ENCODE results near the gene SLC2A5. TPM values are rescaled to one million over a fixed set of nuclear protein-coding genes. Genes with fewer than 3 reads are reported as not detected.

The SLC2A5 gene
- total RNA-seq, 2 experiments from 2014 or later = not detected

GRCh38 chr1:9085306-9085940, 16.0 kb upstream of the SLC2A5 start:
- CTCF ChIA-PET = interaction anchor here (1.0 kb wide), 2 partner anchors 95 to 190 kb away, joined by 3 read pairs; no protein-coding TSS in a partner anchor
- Mint-ChIP-seq H3K27ac (no peak overlapping the region), H3K4me3 (no peak overlapping the region), H3K4me1 (peaks cover 22% of the 10 kb centered on the region), H3K9me3 (ENCODE audit: low read depth) (no peaks in the 10 kb centered on the region), H3K36me3 (no peaks in the 10 kb centered on the region), H3K27me3 (peaks cover 45% of the 10 kb centered on the region)
- ATAC-seq (no peak), DNase-seq (no peak)

DNA sequence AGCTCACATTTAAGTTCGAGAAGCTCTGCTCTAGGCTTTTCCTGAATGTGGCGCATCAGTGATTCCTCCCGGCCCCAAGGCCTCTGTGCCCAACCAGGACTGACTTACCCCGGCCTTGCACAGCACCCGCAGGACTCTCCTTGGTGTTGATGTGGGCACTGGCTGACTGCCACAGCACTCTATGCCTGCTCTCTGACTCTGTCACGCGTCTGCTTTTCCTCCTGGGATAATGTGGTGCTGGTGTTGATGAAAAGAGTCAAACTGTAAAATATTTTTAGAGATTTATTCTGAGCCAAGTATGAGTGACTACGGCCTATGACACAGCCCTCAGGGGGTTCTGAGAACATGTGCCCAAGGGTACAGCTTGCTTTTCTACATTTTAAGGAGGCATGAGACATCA, 15.5 kb upstream of the SLC2A5 start:
- H3K36me3 Mint-ChIP-seq = peaks cover under 1% of the 10 kb centered on the region

DNA sequence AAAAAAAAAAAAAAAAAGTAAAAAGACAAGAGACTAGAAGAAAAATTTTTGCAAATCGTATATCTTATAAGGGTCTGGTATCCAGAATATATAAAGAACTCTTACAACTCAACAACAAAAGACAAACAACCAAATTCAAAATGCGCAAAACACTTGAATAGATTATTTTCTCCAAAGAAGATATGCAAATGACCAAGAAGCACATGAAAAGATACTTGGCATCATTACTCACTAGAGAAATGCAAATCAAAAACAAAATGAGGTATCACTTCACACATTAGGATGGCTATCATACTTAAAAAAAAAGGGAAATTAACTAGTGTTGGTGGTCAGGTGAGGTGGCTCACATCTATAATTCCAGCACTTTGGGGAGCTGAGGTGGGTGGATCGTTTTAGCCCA, 12.0 kb upstream of the SLC2A5 start:
- no peak overlapping the region for H3K27ac Mint-ChIP-seq
- peaks cover 44% of the 10 kb centered on the region for H3K27me3 Mint-ChIP-seq
- ATAC-seq (no peak), DNase-seq (no peak)
- CTCF ChIA-PET = interaction anchor here (0.7 to 2.1 kb wide), 7 partner anchors 18 to 233 kb away, joined by 3 to 10 read pairs (median 4); no protein-coding TSS in a partner anchor
- peaks cover 2% of the 10 kb centered on the region for H3K36me3 Mint-ChIP-seq
- no peaks in the 10 kb centered on the region for H3K9me3 Mint-ChIP-seq (ENCODE audit: low read depth)
- H3K4me3 Mint-ChIP-seq = no peak overlapping the region
- peaks cover 48% of the 10 kb centered on the region for H3K4me1 Mint-ChIP-seq

More for the DNA sequence above, 15.5 kb upstream of the SLC2A5 start:
- Mint-ChIP-seq H3K27me3 (peaks cover 48% of the 10 kb centered on the region), H3K4me1 (peaks cover 27% of the 10 kb centered on the region), H3K4me3 (no peak overlapping the region), H3K9me3 (ENCODE audit: low read depth) (no peaks in the 10 kb centered on the region), H3K27ac (no peak overlapping the region)
- CTCF ChIA-PET = interaction anchor here (1.0 kb wide), 1 partner anchor 96 kb away, joined by 3 read pairs; no protein-coding TSS in a partner anchor
- ATAC-seq (no peak), DNase-seq (no peak)

- ATAC-seq = no peak
- Mint-ChIP-seq H3K4me1 (peaks cover 53% of the 10 kb centered on the region), H3K27me3 (peaks cover 46% of the 10 kb centered on the region), H3K4me3 (no peak overlapping the region), H3K27ac (no peak overlapping the region), H3K36me3 (peaks cover 2% of the 10 kb centered on the region), H3K9me3 (ENCODE audit: low read depth) (no peaks in the 10 kb centered on the region)
- CTCF ChIA-PET = interaction anchor here (0.5 to 2.1 kb wide), 8 partner anchors 19 to 455 kb away, joined by 3 to 10 read pairs (median 4); no protein-coding TSS in a partner anchor
- no peak for DNase-seq
Observed at GRCh38 chr1:9080705-9081291, 11.4 kb upstream of the SLC2A5 start.

DNA sequence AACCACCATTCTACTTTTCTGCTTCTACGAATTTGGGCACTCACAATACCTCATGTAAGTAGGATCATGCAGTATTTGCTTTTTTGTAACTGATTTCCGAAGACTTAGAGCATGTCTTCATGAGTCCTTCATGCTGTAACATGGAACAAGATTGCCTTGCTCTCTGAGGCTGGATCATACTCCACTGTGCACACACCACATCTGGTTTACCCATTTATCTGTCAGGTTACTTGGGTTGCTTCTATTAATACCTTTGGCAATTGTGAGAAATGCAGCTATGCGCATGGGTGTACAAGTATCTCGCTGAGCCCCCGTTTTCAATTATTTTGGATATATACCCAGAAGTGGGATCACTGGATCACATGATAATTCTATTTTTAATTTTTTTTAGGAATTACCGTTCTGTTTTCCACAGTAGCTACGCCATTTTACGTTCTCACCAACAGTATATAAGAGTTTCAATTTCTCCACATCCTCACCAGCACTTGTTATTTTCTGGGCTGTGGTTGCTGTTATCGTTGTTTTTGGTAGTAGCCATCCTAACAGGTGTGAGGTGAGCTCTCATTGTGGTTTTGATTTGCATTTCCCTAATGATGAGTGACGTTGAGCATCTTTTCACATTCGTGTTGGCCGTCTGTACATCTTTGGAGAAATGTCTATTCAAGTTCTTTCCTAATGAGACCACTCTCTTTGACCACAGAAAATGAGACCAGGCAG, 10.7 kb upstream of the SLC2A5 start:
- H3K36me3 Mint-ChIP-seq = peaks cover 2% of the 10 kb centered on the region
- H3K27ac Mint-ChIP-seq = no peak overlapping the region
- H3K9me3 Mint-ChIP-seq (ENCODE audit: low read depth) = no peaks in the 10 kb centered on the region
- no peak overlapping the region for H3K4me3 Mint-ChIP-seq
- peaks cover 43% of the 10 kb centered on the region for H3K27me3 Mint-ChIP-seq
- peaks cover 57% of the 10 kb centered on the region for H3K4me1 Mint-ChIP-seq
- ATAC-seq (no peak), DNase-seq (no peak)
- CTCF ChIA-PET = interaction anchor here (0.5 to 1.9 kb wide), 4 partner anchors 21 to 456 kb away, joined by 3 to 7 read pairs (median 5); no protein-coding TSS in a partner anchor

DNA sequence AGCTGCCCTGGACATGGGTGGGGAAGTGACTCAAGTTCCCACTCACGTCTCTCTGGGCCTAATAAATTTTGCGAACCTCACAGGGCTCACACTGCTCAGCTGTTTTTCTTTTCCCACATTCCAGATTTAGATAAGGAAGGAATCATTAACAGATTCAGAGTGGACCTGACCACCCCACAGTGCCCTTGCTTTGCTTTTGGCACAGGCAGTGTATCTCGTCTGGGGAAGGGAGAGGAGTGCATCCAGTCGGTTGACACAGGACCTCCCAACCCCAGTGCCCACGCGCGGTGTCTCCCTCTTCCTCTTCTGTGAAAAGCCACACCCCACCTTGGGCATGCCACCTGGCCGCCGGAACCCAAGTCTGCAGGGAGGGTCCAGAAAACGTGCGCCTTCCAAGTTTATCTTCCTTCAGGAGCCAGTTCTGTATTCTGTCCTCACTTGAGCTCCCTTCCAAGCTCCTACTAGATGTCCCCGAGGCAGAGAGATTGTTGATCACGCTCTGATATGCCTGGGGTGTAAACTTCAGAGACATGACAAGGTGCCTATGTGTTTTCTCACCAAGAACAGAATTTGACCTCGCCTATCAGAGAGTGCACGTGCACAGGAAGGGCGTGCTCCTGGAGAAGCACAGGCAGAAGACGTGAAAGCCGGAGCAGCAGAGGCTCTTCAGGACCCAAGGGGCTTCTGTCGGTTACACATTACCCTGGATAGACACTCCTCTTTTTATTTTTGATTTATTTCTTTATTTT, 9.5 kb upstream of the SLC2A5 start:
- CTCF ChIA-PET = interaction anchor here (1.9 kb wide), 1 partner anchor 74 kb away, joined by 6 read pairs; no protein-coding TSS in a partner anchor
- H3K4me3 Mint-ChIP-seq = no peak overlapping the region
- H3K27me3 Mint-ChIP-seq = peaks cover 53% of the 10 kb centered on the region
- peaks cover 63% of the 10 kb centered on the region for H3K4me1 Mint-ChIP-seq
- DNase-seq = no peak
- H3K9me3 Mint-ChIP-seq (ENCODE audit: low read depth) = no peaks in the 10 kb centered on the region
- H3K27ac Mint-ChIP-seq = no peak overlapping the region
- ATAC-seq = no peak
- H3K36me3 Mint-ChIP-seq = peaks cover 2% of the 10 kb centered on the region

DNA sequence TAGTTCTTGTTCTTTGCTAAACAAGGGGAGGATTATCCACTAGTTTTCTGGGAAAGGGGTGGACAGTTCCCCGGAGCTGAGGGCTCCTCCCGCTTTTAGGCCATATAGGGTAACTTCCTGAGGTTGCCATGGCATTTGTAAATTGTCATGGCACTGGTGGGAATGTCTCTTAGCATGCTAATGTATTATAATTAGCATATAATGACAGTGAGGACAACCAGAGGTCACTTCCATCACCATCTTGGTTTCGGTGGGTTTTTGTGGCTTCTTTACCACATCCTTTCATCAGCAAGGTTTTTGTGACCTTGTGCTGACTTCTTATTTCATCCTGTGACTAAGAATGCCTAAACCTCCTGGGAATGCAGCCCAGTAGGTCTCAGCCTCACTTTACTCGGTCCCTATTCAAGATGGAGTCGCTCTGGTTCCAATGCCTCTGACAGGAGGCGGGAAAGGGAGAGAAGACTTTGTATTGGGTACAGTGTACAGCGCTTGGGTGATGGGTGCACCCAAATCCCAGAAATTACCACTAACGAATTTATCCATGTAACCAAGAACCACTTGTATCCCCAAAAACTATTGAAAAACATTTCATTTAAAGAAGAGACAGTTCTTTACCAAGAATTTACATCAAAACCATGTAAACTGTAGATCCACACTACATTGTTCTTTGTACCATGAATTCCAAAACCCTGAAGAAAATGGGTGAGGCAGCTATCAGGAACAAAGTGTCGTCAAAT, 8.7 kb upstream of the SLC2A5 start:
- ATAC-seq (peak; percentile 52), DNase-seq (peak; percentile 79)
- CTCF ChIA-PET = no interaction called here
- no peaks in the 10 kb centered on the region for H3K9me3 Mint-ChIP-seq (ENCODE audit: low read depth)
- no peak overlapping the region for H3K4me3 Mint-ChIP-seq
- H3K27ac Mint-ChIP-seq = no peak overlapping the region
- H3K27me3 Mint-ChIP-seq = peaks cover 59% of the 10 kb centered on the region
- peaks cover 60% of the 10 kb centered on the region for H3K4me1 Mint-ChIP-seq
- peaks cover 2% of the 10 kb centered on the region for H3K36me3 Mint-ChIP-seq

- CTCF ChIA-PET = interaction anchor here (0.7 to 1.7 kb wide), 4 partner anchors 13 to 67 kb away, joined by 4 to 5 read pairs (median 4); no protein-coding TSS in a partner anchor
- Mint-ChIP-seq H3K4me3 (peak overlapping the region; percentile 5), H3K9me3 (ENCODE audit: low read depth) (no peaks in the 10 kb centered on the region), H3K4me1 (peaks cover 41% of the 10 kb centered on the region), H3K27me3 (peaks cover 52% of the 10 kb centered on the region), H3K36me3 (peaks cover 2% of the 10 kb centered on the region), H3K27ac (no peak overlapping the region)
- ATAC-seq = peak; percentile 47
- DNase-seq = no peak
Observed at GRCh38 chr1:9075022-9075421, 5.6 kb upstream of the SLC2A5 start.

- H3K4me3 Mint-ChIP-seq = no peak overlapping the region
- peaks cover 31% of the 10 kb centered on the region for H3K4me1 Mint-ChIP-seq
- no peak overlapping the region for H3K27ac Mint-ChIP-seq
- CTCF ChIA-PET = interaction anchor here (0.7 to 1.7 kb wide), 3 partner anchors 65 to 1110 kb away, joined by 3 to 5 read pairs (median 4); no protein-coding TSS in a partner anchor
- no peak for DNase-seq
- H3K27me3 Mint-ChIP-seq = peaks cover 48% of the 10 kb centered on the region
- ATAC-seq = no peak
- H3K9me3 Mint-ChIP-seq (ENCODE audit: low read depth) = no peaks in the 10 kb centered on the region
- no peaks in the 10 kb centered on the region for H3K36me3 Mint-ChIP-seq
Observed at GRCh38 chr1:9073143-9073542, 3.7 kb upstream of the SLC2A5 start.

GRCh38 chr1:9071554-9072235, 2.3 kb upstream of the SLC2A5 start:
- Mint-ChIP-seq H3K9me3 (ENCODE audit: low read depth) (no peaks in the 10 kb centered on the region), H3K4me3 (no peak overlapping the region), H3K4me1 (peaks cover 29% of the 10 kb centered on the region), H3K36me3 (no peaks in the 10 kb centered on the region), H3K27ac (no peak overlapping the region), H3K27me3 (peaks cover 47% of the 10 kb centered on the region)
- ATAC-seq (no peak), DNase-seq (no peak)
- CTCF ChIA-PET = no interaction called here

DNA sequence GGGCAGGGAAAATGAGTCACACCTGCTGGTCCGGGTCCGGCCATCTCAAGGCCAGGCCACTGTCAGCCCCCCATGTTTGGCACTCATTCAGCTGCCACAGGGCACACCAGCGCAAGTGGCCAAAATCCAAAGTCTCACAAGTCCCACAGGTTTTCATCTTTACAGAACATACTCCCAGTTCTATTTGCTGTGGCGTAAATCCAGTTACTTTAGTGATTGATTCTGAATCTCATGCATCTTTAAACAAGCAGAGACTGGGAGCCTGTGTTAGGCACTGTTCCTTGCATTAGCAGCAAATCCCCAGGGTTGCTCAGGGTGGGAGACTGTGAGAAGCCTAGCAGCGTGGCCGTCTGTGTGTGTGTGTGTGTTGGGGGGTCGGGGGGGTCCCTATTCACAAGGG, 1.1 kb upstream of the SLC2A5 start:
- no peak for ATAC-seq
- Mint-ChIP-seq H3K27me3 (peaks cover 40% of the 10 kb centered on the region), H3K4me1 (peaks cover 22% of the 10 kb centered on the region), H3K27ac (no peak overlapping the region), H3K36me3 (no peaks in the 10 kb centered on the region), H3K9me3 (ENCODE audit: low read depth) (no peaks in the 10 kb centered on the region), H3K4me3 (no peak overlapping the region)
- no peak for DNase-seq
- CTCF ChIA-PET = no interaction called here

- DNase-seq (no peak), ATAC-seq (no peak)
- Mint-ChIP-seq H3K27ac (no peak overlapping the region), H3K27me3 (peaks cover 28% of the 10 kb centered on the region), H3K4me1 (peaks cover 14% of the 10 kb centered on the region), H3K36me3 (no peaks in the 10 kb centered on the region), H3K4me3 (no peak overlapping the region), H3K9me3 (ENCODE audit: low read depth) (no peaks in the 10 kb centered on the region)
- CTCF ChIA-PET = no interaction called here
Observed at GRCh38 chr1:9068981-9069325, 482 bp downstream of the SLC2A5 start.
